Ovary (tissue), 3 donors: ENCODE results near the gene INTS3.

Source experiments
- CTCF ChIP-seq, 3 donors: fragments of 450-650 bp in 2 of 3; fragments of 200-600 bp in 1 of 3; IDR thresholded peaks; one replicate each; pipeline versions ENCODE4 v1.5.1 to v1.8.0; 2016 to 2022; ENCODE audit warnings: antibody characterized with exemption in 3 of 3, mild to moderate bottlenecking in 1 of 3
- EP300 ChIP-seq: sonication (generic); formaldehyde crosslinking; IDR thresholded peaks from one replicate; pipeline ENCODE4 v1.6.1; 2017; ENCODE audit warnings: antibody characterized with exemption
- POLR2A ChIP-seq: fragments of 450-650 bp; IDR thresholded peaks from one replicate; pipeline ENCODE4 v1.6.1; 2017; ENCODE audit warnings: antibody characterized with exemption, mild to moderate bottlenecking, moderate library complexity
- donor health status: DM: no; HTN: no; CAD: no.

- TF ChIP-seq CTCF (IDR thresholded peaks at IDR 0.05): no peak
- no peak for TF ChIP-seq EP300
- TF ChIP-seq POLR2A: no peak
Observed at GRCh38 chr1:153771261-153771660, 43.4 kb downstream of the INTS3 start.
